OCI-LY7 (cell line): ENCODE data around the gene KXD1. TPM values are rescaled to one million over a fixed set of nuclear protein-coding genes. Genes with fewer than 3 reads are reported as not detected.

Experiments
- BruUV-seq: library from RNA; stranded (reverse); fragments of 400-500 nt; replicated peaks from 2 replicates; lab custom pipeline; 2021; lab: Mats Ljungman, UMichigan
- CTCF ChIA-PET: fragments of 300-600 bp; sonication (Branson Sonifier 250); formaldehyde crosslinking; loops from one replicate; lab custom pipeline; 2022; ENCODE audit warnings: antibody characterized with exemption; ENCODE audit not compliant: unreplicated experiment; lab: Charles Lee
- POLR2A ChIA-PET: fragments of 300-600 bp; sonication (Branson Sonifier 250); formaldehyde crosslinking; loops from one replicate; lab custom pipeline; 2022; ENCODE audit warnings: antibody characterized with exemption; lab: Charles Lee
- DNase-seq: peaks from one replicate; pipeline ENCODE4 v3.0.0-alpha.2; 2015; ENCODE audit warnings: low spot score
- H2AFZ ChIP-seq: fragments of 200-600 bp; sonication (generic), shearing (Covaris generic); 2 replicates; pipeline ENCODE4 v1.6.1; 2014; ENCODE audit warnings: mild to moderate bottlenecking, antibody characterized with exemption, low read length, moderate library complexity
- H3K27ac ChIP-seq: fragments of 200-600 bp; sonication (generic); 2 replicates; pipeline ENCODE4 v1.5.1; 2014; ENCODE audit warnings: mixed run types, low read depth, mild to moderate bottlenecking, moderate library complexity, low read length, inconsistent platforms; ENCODE audit not compliant: poor library complexity, severe bottlenecking
- H3K36me3 ChIP-seq: fragments of 200-600 bp; sonication (generic); 2 replicates; pipeline ENCODE4 v1.6.1; 2014; ENCODE audit warnings: mild to moderate bottlenecking, antibody characterized with exemption, low read length, moderate library complexity, mixed read lengths; ENCODE audit not compliant: insufficient read depth
- H3K4me1 ChIP-seq: fragments of 200-600 bp; sonication (generic); 2 replicates; pipeline ENCODE4 v1.5.1; 2014; ENCODE audit warnings: mild to moderate bottlenecking, low read length; ENCODE audit not compliant: insufficient read depth, poor library complexity, severe bottlenecking
- H3K4me2 ChIP-seq: fragments of 200-600 bp; sonication (generic); 2 replicates; pipeline ENCODE4 v1.6.1; 2014; ENCODE audit warnings: mild to moderate bottlenecking, low read length
- H3K4me3 ChIP-seq: fragments of 200-600 bp; sonication (generic); 2 replicates; pipeline ENCODE4 v1.5.1; 2014; ENCODE audit warnings: mild to moderate bottlenecking, low read depth, low read length; ENCODE audit not compliant: poor library complexity, severe bottlenecking
- H3K79me2 ChIP-seq: fragments of 200-600 bp; sonication (generic); 2 replicates; pipeline ENCODE4 v1.6.1; 2016; ENCODE audit warnings: low read depth, mild to moderate bottlenecking, low read length, moderate library complexity, mixed read lengths; ENCODE audit not compliant: insufficient read depth
- H3K9me2 ChIP-seq: fragments of 200-600 bp; sonication (generic); 2 replicates; pipeline ENCODE4 v1.6.1; 2016; ENCODE audit warnings: mild to moderate bottlenecking, low read length, mixed read lengths; ENCODE audit not compliant: insufficient read depth
- H3K9me3 ChIP-seq: fragments of 200-600 bp; sonication (generic); 2 replicates; pipeline ENCODE4 v1.6.1; 2014; ENCODE audit warnings: mild to moderate bottlenecking, mixed run types, low read length, mixed read lengths
- H4K20me1 ChIP-seq: fragments of 200-600 bp; sonication (generic); 2 replicates; pipeline ENCODE4 v1.6.1; 2014; ENCODE audit warnings: mild to moderate bottlenecking, antibody characterized with exemption, low read length, moderate library complexity, mixed read lengths; ENCODE audit not compliant: insufficient read depth
- CTCF ChIP-seq: fragments of 200-600 bp; sonication (generic); conservative IDR thresholded peaks from 2 replicates; pipeline ENCODE4 v1.5.1; 2014; ENCODE audit warnings: mild to moderate bottlenecking, antibody characterized with exemption, low read length, moderate library complexity, mixed read lengths
- EZH2phosphoT487 ChIP-seq: fragments of 200-600 bp; sonication (generic); IDR thresholded peaks from 2 replicates; pipeline ENCODE4 v1.6.1; 2018; ENCODE audit warnings: low read depth, borderline replicate concordance, mild to moderate bottlenecking, mixed run types, antibody characterized with exemption, low read length, moderate library complexity, mixed read lengths
- intact Hi-C: fragments of 100-400 bp; cut with micrococcal nuclease; formaldehyde crosslinking; loops from one replicate; pipeline ENCODE4 v1.10.0; 2022; ENCODE audit not compliant: unreplicated experiment
- total RNA-seq, 2 experiments: library from RNA; depleted of rRNA in 1 of 2; stranded (reverse); fragments of >200 nt in 1 of 2; shearing (Covaris generic) in 1 of 2; gene quantifications; 2 replicates each; pipeline ENCODE4 v1.2.3, GENCODE V29; 2014 to 2022

KXD1 gene
- total RNA-seq, 2 experiments from 2014 or later: 96.7 to 99.8 TPM

- CTCF ChIA-PET: no interaction called here
Measured at GRCh38 chr19:18523841-18524240, 33.8 kb upstream of the KXD1 start.

GRCh38 chr19:18526316-18526715 is 31.4 kb upstream of the KXD1 start:
- Histone ChIP-seq H3K79me2 (peaks cover 2% of the 10 kb centered on the region; the same call in 1 of the 2 replicates), H3K36me3 (peaks cover 2% of the 10 kb centered on the region), H3K9me3 (no peaks in the 10 kb centered on the region), H3K9me2 (no peaks in the 10 kb centered on the region), H4K20me1 (no peaks in the 10 kb centered on the region), H2AFZ (no peak overlapping the region), H3K4me3 (no peak overlapping the region), H3K4me1 (peaks cover 6% of the 10 kb centered on the region), H3K27ac (no peak overlapping the region), H3K4me2 (no peak overlapping the region)
- CTCF ChIA-PET: interaction anchor here (1.0 kb wide), 1 partner anchor 32 kb away, joined by 3 read pairs; no protein-coding TSS in a partner anchor
- POLR2A ChIA-PET: interaction anchor here (0.7 to 1.2 kb wide), 2 partner anchors 8 to 53 kb away, joined by 3 to 5 read pairs; no protein-coding TSS in a partner anchor
- DNase-seq: no peak
- intact Hi-C loops: loop anchor here (10.0 kb wide), 2 partner anchors 638 to 1002 kb away; a partner anchor contains a TSS
- TF ChIP-seq EZH2phosphoT487: no peak
- no peak for TF ChIP-seq CTCF
- no TSS peak for BruUV-seq

More at GRCh38 chr19:18523841-18524240, 33.8 kb upstream of the KXD1 start:
- no peak for TF ChIP-seq EZH2phosphoT487
- no peak for TF ChIP-seq CTCF
- intact Hi-C loops: loop anchor here (2.0 to 10.0 kb wide), 4 partner anchors 33 to 999 kb away; partner anchors contain the start of gene KXD1
- DNase-seq: no peak
- POLR2A ChIA-PET: interaction anchor here (0.6 to 2.0 kb wide), 2 partner anchors 48 to 514 kb away, joined by 5 to 7 read pairs; partner anchors contain the start of gene UBA52
- Histone ChIP-seq H4K20me1 (no peaks in the 10 kb centered on the region), H3K4me1 (peaks cover 14% of the 10 kb centered on the region), H3K4me3 (no peak overlapping the region), H3K27ac (no peak overlapping the region), H3K4me2 (no peak overlapping the region), H3K9me2 (no peaks in the 10 kb centered on the region), H3K79me2 (peaks cover 26% of the 10 kb centered on the region), H3K9me3 (no peaks in the 10 kb centered on the region), H3K36me3 (no peaks in the 10 kb centered on the region), H2AFZ (no peak overlapping the region)
- no TSS peak for BruUV-seq

- no peaks in the 10 kb centered on the region for H3K9me3 ChIP-seq
- BruUV-seq: no TSS peak
- H3K36me3 ChIP-seq: peaks cover 18% of the 10 kb centered on the region
- peaks cover 2% of the 10 kb centered on the region for H3K4me1 ChIP-seq
- no peaks in the 10 kb centered on the region for H3K9me2 ChIP-seq
- H3K4me3 ChIP-seq: no peak overlapping the region
- CTCF ChIA-PET: no interaction called here
- no peak overlapping the region for H3K4me2 ChIP-seq
- intact Hi-C loops: loop anchor here (10.0 kb wide), 2 partner anchors 635 to 1005 kb away; a partner anchor contains a TSS
- H4K20me1 ChIP-seq: no peaks in the 10 kb centered on the region
- H3K79me2 ChIP-seq: no peaks in the 10 kb centered on the region
- no peak overlapping the region for H3K27ac ChIP-seq
- no peak for TF ChIP-seq CTCF
- TF ChIP-seq EZH2phosphoT487: no peak
- POLR2A ChIA-PET: interaction anchor here (0.6 to 1.1 kb wide), 2 partner anchors 8 to 285 kb away, joined by 3 to 4 read pairs; partner anchors contain the start of gene ELL
- no peak for DNase-seq
- no peak overlapping the region for H2AFZ ChIP-seq
Measured at GRCh38 chr19:18529782-18530181, 27.9 kb upstream of the KXD1 start.
